SH-SY5Y (cell line): ENCODE data around the gene MRGPRG.

ENCODE experiments used
- GATA2 ChIP-seq: IDR thresholded peaks from 2 replicates; pipeline ENCODE4 v1.6.1; 2011; ENCODE audit warnings: mild to moderate bottlenecking, low read depth, low read length
- GATA3 ChIP-seq: IDR thresholded peaks from 2 replicates; pipeline ENCODE4 v1.6.1; 2011; ENCODE audit warnings: low read depth, mild to moderate bottlenecking, low read length, moderate library complexity

The MRGPRG gene, protein sequence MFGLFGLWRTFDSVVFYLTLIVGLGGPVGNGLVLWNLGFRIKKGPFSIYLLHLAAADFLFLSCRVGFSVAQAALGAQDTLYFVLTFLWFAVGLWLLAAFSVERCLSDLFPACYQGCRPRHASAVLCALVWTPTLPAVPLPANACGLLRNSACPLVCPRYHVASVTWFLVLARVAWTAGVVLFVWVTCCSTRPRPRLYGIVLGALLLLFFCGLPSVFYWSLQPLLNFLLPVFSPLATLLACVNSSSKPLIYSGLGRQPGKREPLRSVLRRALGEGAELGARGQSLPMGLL

DNA sequence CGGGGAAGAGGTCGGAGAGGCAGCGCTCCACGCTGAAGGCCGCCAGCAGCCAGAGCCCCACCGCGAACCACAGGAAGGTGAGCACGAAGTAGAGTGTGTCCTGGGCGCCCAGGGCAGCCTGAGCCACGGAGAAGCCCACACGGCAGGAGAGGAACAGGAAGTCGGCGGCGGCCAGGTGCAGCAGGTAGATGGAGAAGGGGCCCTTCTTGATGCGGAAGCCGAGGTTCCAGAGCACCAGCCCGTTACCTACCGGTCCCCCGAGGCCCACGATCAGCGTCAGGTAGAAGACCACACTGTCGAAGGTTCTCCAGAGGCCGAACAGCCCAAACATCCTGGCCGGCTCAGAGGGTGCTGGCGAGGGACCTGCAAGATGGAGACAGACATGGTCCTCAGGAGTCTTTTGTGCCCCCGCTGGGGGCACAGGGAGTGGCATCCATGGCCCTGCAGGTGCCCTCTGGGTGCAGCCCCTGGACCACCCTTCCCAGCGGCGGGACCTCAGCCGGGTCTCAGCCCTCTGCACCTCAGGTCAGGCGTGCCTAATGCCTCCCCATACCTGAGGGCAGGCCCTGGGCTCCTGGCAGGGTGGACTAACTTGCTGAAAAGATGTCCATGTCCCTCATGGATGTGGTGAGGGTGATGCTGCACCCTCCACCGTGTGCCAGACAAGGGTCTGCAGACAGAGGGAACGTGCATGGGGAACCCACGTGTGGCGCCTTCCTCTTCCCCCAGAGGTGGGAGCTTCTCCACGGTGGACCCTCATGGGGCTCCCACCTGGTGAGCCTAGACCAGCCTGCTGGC is at the start of gene MRGPRG:
MRGPRG (minus strand) TSS at position 331 of the 798 bp plus-strand sequence; CDS start at position 331, 0 bp downstream.
- TF ChIP-seq GATA3 (no peak), GATA2 (no peak)

DNA sequence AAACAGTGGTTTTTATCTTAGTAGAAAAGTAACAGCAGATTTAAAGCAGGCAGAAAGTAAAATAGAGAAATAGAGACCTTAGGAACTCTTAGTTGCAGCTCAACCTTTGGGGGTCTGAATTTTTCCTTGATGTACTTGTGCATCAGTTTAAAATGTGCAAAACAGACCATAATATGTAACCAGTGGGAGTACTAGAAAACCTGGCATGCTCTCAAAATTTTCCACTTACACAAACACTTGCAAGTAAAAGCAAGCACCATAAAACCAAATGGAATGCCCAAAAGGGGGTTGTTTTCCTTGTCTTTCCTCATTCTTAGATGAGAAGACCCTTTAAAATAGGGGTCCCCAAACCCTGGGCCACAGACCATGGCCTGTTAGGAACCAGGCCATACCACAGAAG is 26.5 kb upstream of the MRGPRG start:
- TF ChIP-seq GATA2 (no peak), GATA3 (no peak)

DNA sequence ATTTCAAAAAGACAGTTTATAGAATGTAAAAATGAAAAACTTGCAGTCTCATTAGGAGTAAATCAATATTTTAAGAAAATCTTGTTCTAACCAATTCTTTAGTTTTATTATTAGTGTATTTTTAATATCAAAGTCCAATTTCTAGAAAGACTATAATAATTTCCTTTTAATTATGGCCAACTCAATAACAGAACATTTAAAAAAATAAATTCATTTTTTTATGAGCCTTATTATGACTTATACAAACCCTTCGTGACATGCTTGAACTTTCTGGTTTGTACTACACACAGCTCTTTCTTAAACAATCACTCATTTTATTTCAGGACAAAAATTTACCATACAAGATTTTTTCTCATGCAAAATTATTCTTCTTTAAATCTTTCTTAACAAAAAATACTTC is 25.3 kb upstream of the MRGPRG start:
- TF ChIP-seq GATA2 (no peak), GATA3 (no peak)

DNA sequence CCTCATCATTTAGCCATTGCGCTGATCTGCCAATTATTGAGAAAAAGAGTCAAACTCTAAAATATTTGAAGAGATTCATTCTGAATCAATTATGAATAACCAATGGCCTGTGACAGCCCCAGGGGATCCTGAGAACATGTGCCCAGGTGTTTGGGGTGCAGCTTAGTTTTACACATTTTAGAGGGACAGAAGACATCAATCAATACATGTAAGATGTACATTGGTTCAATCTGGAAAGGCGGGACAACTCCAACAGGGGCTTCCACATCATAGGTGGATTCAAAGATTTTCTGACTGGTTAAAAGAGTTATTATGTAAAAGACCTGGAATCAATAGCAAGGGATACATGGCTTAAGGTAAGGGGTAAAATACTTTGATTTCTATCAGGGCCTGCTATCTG is 18.5 kb upstream of the MRGPRG start:
- no peak for TF ChIP-seq GATA3
- no peak for TF ChIP-seq GATA2

DNA sequence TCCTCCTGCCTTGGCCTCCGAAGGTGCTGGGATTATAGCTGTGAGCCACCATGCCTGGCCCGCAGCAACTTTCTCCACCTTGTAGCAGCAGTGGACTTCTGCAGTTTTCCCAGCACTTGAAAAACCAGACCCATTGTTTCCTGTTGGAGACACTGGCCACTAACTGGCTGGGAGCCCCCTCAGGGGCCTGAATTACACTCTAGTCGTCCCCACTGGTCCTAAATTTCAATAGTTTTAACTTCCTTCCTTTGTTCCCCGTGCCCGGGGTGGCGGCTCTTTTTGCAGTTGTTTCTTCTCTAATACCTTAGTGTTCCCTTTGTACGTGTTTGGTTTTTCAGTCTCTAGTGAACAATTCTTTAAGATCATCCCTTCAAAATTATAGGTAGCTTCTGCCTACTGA is 16.2 kb upstream of the MRGPRG start:
- TF ChIP-seq GATA3 (no peak), GATA2 (no peak)

DNA sequence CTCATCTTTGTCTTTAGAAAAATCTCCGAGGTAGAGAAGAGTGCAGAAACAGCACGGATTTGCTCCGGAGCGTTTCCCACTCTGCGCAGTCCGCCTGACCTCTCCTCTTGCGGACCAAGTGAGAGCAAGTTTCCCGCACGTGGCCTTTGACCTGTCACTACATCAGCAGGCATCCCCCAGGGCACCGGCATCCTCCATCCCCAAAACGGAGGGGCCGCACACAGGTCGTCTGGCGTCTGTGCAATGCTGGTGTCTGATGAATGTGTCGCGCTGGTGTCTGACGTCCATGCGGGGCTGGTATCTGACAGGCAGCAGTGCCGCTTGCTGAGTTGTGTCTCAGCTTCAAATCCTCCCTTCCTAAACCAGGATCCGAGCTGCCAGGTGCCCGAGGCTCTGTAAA is 14.3 kb upstream of the MRGPRG start:
- TF ChIP-seq GATA3 (no peak), GATA2 (no peak)

DNA sequence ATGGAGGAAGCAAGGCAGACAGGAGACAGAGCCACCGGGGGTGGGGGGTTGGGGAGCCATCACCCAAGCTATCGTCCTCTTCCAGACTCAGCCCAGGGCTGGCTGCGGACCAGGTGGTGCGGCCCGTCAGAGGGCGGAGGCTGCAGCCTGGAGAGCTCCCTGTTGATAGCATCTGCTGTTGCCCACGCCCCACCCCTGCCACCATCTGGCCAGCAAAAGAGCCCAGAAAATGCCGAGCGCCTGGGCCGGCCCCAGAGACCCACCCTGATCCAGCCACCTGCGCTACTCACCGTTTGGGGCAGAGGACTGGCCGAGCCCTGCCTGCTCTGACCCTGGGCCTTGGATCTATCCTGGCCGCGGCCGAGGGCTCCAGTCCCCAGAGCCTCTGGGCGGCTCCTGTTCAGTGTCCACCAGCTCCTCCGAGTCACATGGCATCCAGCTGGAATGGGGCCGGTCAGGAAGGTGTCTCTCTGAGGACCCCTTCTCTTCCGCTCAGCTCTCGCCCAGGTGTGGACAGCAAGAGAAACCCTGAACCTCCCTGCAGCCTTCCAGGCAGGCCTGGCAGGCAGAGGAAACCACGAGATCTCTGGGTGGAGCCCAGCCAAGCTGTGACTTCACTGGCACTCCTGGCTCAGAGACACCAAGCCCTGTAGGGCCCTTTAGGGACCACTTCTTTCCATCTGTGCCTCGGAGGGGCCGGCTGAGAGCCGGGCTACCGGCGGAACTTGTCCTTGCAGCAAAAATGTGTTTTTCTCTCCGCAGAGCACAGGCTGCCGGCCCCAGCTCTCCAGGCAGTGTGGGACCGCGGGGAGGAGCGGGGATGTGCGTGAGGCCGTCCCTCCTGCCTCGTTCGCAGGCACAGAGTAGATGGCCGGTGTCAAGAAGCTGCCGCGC is 13.5 kb upstream of the MRGPRG start, which contains the start of gene MRGPRE:
MRGPRE (minus strand) TSS at position 567 of the 894 bp plus-strand sequence. CDS start 3,618 bp downstream, outside the sequence.
- TF ChIP-seq GATA2 (peak; percentile 64), GATA3 (no peak)

DNA sequence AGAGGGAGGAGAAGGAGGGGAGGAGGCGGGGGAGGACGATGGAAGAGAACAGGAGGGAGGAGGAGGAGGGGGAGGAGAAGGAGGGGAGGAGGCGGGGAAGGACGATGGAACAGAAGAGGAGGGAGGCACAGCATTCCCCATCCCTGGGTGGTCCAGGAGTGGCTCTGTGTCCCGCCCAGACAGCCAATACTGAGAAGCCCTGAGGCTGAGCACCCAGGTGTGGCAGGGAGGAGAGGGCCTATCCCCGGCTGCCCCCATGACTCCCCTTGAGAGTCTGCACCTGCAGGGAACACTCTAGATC is 12.9 kb upstream of the MRGPRG start:
- TF ChIP-seq GATA2 (no peak), GATA3 (no peak)

DNA sequence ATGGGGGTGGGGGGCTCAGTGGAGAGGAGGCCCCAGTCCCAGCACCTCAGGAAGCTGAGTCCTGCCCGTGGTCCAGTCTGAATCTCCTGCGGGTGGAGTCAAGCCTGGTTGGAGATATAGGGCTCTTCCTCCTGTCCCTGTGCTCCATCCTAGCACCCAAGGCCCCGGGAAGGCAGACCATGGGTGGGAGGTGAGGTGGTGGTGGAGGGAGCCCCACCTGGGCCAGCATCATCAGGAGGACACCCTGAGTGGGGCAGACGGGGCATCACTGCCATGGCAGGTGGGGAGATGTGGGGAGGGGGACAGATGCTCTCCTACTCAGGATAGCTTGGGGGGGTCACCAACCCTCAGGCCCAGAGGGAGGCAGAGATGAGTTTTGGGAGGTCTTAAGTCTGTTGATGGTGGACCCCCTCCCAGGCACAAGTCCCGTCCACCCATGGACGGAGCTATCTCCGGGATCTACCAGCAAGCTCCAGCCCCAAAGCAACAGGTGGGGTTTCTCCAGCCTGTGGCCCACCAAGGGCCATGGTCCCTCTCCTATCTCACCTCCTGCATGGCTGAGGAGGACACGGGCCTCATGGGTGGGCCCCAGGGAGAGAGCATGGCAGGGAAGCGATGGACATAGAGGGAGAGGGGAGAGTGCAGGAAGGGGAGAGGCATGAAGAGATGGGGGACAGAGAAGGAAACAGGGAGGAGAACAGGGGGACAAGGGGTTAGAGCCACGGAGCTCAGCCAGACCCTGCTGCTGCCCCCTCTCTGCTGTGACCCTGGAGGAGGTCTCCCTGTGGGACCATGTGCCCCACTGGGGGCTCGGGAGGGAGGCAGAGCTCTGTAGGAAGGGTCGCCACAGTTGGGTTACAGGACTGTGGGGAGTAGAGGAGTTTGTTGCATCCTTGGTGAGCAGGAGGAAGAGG is 12.3 kb upstream of the MRGPRG start:
- TF ChIP-seq GATA3 = no peak
- TF ChIP-seq GATA2 = no peak

DNA sequence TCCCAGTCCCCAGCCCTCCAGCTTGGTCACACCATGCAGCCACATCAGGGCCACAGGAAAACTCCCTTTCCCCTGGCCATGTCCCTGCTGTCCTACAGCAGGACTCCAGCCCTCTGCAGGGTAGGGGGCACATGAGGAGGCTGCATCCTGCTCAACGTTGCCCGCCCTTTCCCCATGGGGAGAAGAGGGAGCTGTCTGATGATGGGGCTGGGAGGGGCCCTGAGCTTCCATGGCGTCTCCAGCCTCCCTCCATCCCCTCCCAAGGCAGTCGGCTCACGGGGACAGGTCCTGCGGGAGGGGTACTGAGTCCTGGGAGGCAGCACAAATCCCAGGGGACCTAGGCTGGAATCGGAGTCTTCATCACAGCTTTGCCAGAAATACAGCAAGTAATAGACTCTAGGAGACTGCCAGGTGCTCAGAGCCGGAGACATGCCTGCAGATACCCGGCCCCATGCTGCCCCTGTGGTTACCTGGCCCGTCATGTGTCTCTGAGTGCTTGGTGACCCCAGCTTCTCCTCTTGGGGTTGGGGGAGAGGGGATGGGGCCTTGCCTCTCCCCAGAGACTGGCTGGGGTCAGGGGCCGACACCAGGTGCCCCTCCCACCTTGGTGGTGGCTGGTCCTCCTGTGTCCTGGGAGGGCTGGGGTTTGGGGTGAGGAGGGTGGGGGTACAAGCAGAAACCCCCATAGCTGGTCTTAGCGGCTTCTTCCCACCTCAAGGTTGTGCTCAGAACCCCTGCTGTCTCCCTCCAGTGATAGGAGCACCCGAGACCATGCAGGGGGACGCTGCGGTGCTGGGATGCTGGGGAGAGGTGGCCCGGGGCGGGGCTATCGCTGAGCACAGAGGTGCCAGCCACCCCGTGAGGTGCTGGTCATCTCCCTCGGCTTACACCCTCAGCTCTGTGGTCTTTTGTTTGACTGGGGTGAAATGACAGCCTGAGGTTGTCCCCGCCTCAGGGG is 11.3 kb upstream of the MRGPRG start:
- no peak for TF ChIP-seq GATA2
- no peak for TF ChIP-seq GATA3

DNA sequence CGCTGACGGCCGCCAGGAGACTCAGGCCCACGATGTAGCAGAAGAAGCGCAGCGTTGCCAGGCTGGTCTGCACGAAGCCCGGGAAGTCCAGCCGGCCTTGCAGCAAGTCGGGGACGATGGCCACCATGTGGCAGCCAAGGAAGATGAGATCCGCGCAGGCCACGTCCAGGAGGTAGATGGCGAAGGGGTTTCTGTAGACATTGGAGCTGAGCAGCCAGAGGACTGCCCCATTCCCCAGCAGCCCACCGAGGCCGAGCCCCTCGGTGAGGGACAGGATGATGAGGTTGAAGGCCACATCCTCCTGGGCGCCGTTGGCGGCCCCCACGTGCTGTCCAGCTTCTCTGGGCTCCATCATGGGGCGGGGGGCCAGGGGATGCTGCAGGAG is 9.8 kb upstream of the MRGPRG start:
- no peak for TF ChIP-seq GATA2
- TF ChIP-seq GATA3 = no peak

DNA sequence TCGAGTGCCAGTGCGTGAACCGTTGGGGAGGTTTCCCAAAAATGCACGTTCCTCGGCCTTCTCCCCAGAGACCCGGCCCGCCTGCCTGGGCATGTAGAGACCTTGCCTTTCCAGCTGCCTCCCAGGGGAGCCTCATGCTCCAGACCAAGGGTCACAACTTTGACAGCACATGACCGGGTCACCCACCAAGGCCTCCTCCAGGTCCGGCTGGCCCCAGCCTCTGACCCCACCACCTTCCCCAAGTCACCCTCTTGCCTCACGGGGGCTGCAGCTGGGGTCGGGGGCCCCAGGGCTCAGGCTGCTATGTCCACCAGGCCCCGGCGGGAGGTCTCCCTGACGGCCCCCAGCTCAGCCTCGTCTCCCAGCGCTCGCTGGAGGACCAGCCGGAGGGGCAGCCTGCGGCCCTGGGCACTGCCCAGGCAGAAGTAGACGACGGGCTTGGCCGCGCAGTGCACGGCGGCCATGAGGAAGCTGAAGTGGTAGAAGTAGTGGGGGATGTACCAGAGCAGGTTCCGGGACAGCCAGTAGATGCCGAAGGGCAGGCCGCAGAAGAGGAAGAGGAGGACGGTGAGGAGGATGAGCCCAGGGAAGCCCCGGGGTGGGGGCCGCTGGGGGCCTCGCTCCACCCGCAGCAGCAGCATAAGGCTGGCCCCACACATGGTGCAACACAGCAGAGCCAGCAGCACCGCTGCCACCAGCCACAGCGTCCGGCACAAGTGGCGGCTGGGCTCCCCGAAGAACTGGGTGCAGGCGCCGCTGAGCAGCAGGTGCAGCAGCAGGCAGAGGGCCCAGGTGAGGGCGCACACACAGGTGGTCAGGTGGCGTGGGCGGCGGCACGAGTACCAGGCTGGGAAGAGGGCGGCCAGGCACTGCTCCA is 9.2 kb upstream of the MRGPRG start:
- TF ChIP-seq GATA3 = no peak
- TF ChIP-seq GATA2 = no peak
